Epidermal melanocyte (primary cell): Measurements from ENCODE around the gene FAM168A.

ENCODE experiments used
- DNase-seq: peaks from one replicate; pipeline ENCODE4 v3.0.0; 2011; ENCODE audit warnings: low spot score; ENCODE audit not compliant: insufficient read length

Gene FAM168A

GRCh38 chr11:73520353-73521061, 77.4 kb downstream of the FAM168A start:
- DNase-seq: no peak

- DNase-seq: no peak
These were observed 78.6 kb downstream of the FAM168A start for GRCh38 chr11:73519266-73519665.

- no peak for DNase-seq
These were observed 79.7 kb downstream of the FAM168A start for GRCh38 chr11:73518195-73518594.

GRCh38 chr11:73516080-73516479, 81.8 kb downstream of the FAM168A start:
- DNase-seq: no peak

GRCh38 chr11:73513707-73514106, 84.2 kb downstream of the FAM168A start:
- no peak for DNase-seq

GRCh38 chr11:73510877-73511276, 87.0 kb downstream of the FAM168A start:
- no peak for DNase-seq

- no peak for DNase-seq
These were observed 87.8 kb downstream of the FAM168A start for GRCh38 chr11:73510106-73510505.

GRCh38 chr11:73509188-73509587, 88.7 kb downstream of the FAM168A start:
- no peak for DNase-seq

- no peak for DNase-seq
These were observed 89.4 kb downstream of the FAM168A start for GRCh38 chr11:73508243-73509176.

- DNase-seq: no peak
These were observed 90.8 kb downstream of the FAM168A start for GRCh38 chr11:73507086-73507485.

GRCh38 chr11:73506038-73506437, 91.9 kb downstream of the FAM168A start:
- no peak for DNase-seq

GRCh38 chr11:73498343-73498742, 99.6 kb downstream of the FAM168A start:
- no peak for DNase-seq

GRCh38 chr11:73496134-73496533, 101.8 kb downstream of the FAM168A start:
- DNase-seq: no peak

GRCh38 chr11:73495731-73496130, 102.2 kb downstream of the FAM168A start:
- no peak for DNase-seq

GRCh38 chr11:73493956-73494598, 103.8 kb downstream of the FAM168A start:
- DNase-seq: no peak

GRCh38 chr11:73481626-73482025, 116.3 kb downstream of the FAM168A start:
- no peak for DNase-seq

- no peak for DNase-seq
These were observed 117.2 kb downstream of the FAM168A start for GRCh38 chr11:73480677-73481076.

GRCh38 chr11:73478737-73479347, 119.1 kb downstream of the FAM168A start:
- DNase-seq: no peak

GRCh38 chr11:73477518-73477917, 120.4 kb downstream of the FAM168A start:
- DNase-seq: no peak

- DNase-seq: no peak
These were observed 122.3 kb downstream of the FAM168A start for GRCh38 chr11:73475549-73476095.

GRCh38 chr11:73473252-73473651, 124.7 kb downstream of the FAM168A start:
- DNase-seq: no peak
